HCT116 (cell line): ENCODE results near the gene PCP2. TPM values are rescaled to one million over a fixed set of nuclear protein-coding genes. Genes with fewer than 3 reads are reported as not detected.

Source experiments
- ATAC-seq: fragments of 200-7000 bp; cut with Tn5 transposase; 2 replicates; pipeline ENCODE4 v1.9.1; 2020; ENCODE audit warnings: mild to moderate bottlenecking, moderate library complexity
- BruUV-seq: library from RNA; stranded (reverse); fragments of 400-500 nt; replicated peaks from 2 replicates; lab custom pipeline; 2021; lab: Mats Ljungman, UMichigan
- CTCF ChIA-PET: fragments of 300-600 bp; sonication (Branson Sonifier 250); formaldehyde crosslinking; loops from one replicate; lab custom pipeline; 2021; ENCODE audit warnings: antibody characterized with exemption; lab: Charles Lee
- POLR2A ChIA-PET: fragments of 300-600, 350-600 bp; sonication (Branson Sonifier 250); formaldehyde crosslinking; loops from one replicate; lab custom pipeline; 2021; ENCODE audit warnings: antibody characterized with exemption; lab: Charles Lee
- RAD21 ChIA-PET, 2 experiments: fragments of 300-600 bp; sonication (Branson Sonifier 250); formaldehyde crosslinking; loops; one replicate each; lab custom pipeline; 2023; ENCODE audit warnings: low total read pairs in 2 of 2; ENCODE audit not compliant: uncharacterized antibody in 2 of 2, unreplicated experiment in 2 of 2, low non-redundant PET in 1 of 2; lab: Charles Lee
- DNase-seq: peaks from one replicate; pipeline ENCODE4 v3.0.0-alpha.2; 2010; ENCODE audit warnings: low read depth, low spot score
- H2AFZ ChIP-seq: fragments of 200-600 bp; shearing (Covaris generic), sonication (generic); 2 replicates; pipeline ENCODE4 v1.6.1; 2017; ENCODE audit warnings: low read depth, mixed run types, mixed read lengths, antibody characterized with exemption, low read length; ENCODE audit not compliant: poor library complexity, severe bottlenecking
- H3K27ac ChIP-seq: 2 replicates; pipeline ENCODE4 v1.5.1; 2012; ENCODE audit warnings: low read depth, low read length
- H3K27me3 ChIP-seq: fragments of 200-600 bp; sonication (generic); 2 replicates; pipeline ENCODE4 v1.6.1; 2016; ENCODE audit warnings: mixed run types, low read length, mixed read lengths; ENCODE audit not compliant: insufficient read depth
- H3K36me3 ChIP-seq, 2 experiments: fragments of 200-500 bp in 1 of 2; fragments of 200-600 bp in 1 of 2; sonication (Bioruptor generic) in 1 of 2; sonication (generic) in 1 of 2; 2 replicates each; pipeline versions ENCODE4 v1.5.1 to v1.6.1; 2014 to 2016; ENCODE audit warnings: low read length in 2 of 2, inconsistent platforms in 1 of 2, mixed read lengths in 1 of 2, mixed run types in 1 of 2; ENCODE audit not compliant: insufficient read depth in 2 of 2, control insufficient read depth in 1 of 2
- H3K4me1 ChIP-seq, 2 experiments: fragments of 200-600 bp in 1 of 2; sonication (generic) in 1 of 2; 2 replicates each; pipeline versions ENCODE4 v1.5.1 to v1.6.1; 2012 to 2017; ENCODE audit warnings: low read length in 2 of 2, inconsistent platforms in 1 of 2, mild to moderate bottlenecking in 1 of 2, mixed read lengths in 1 of 2, mixed run types in 1 of 2, moderate library complexity in 1 of 2; ENCODE audit not compliant: insufficient read depth in 2 of 2, control insufficient read depth in 1 of 2
- H3K4me2 ChIP-seq: fragments of 200-600 bp; sonication (generic); 2 replicates; pipeline ENCODE4 v1.6.1; 2017; ENCODE audit warnings: mixed run types, low read length, mixed read lengths
- H3K4me3 ChIP-seq, 2 experiments: fragments of 200-600 bp in 1 of 2; sonication (generic) in 1 of 2; replicated peaks in 1 of 2; 2 replicates each; pipeline ENCODE4 v1.5.1; 2011 to 2016; ENCODE audit warnings: low read length in 2 of 2, control low read depth in 1 of 2, low read depth in 1 of 2, mild to moderate bottlenecking in 1 of 2, mixed read lengths in 1 of 2, mixed run types in 1 of 2
- H3K79me2 ChIP-seq: fragments of 200-600 bp; sonication (generic); 2 replicates; pipeline ENCODE4 v1.6.1; 2017; ENCODE audit warnings: mild to moderate bottlenecking, mixed run types, low read length, moderate library complexity, mixed read lengths; ENCODE audit not compliant: insufficient read depth
- H3K9ac ChIP-seq: fragments of 200-600 bp; sonication (generic); 2 replicates; pipeline ENCODE4 v1.6.1; 2016; ENCODE audit warnings: low read length, mixed read lengths
- H3K9me2 ChIP-seq: fragments of 200-600 bp; sonication (generic), shearing (Covaris generic); 2 replicates; pipeline ENCODE4 v1.6.1; 2017; ENCODE audit warnings: mixed run types, mild to moderate bottlenecking, moderate library complexity; ENCODE audit not compliant: insufficient read depth
- H3K9me3 ChIP-seq, 2 experiments: fragments of 200-500 bp in 1 of 2; fragments of 200-600 bp in 1 of 2; sonication (Bioruptor generic) in 1 of 2; sonication (generic) in 1 of 2; 2 replicates each; pipeline ENCODE4 v1.6.1; 2014 to 2017; ENCODE audit warnings: low read length in 2 of 2, mixed read lengths in 2 of 2, inconsistent platforms in 1 of 2, low read depth in 1 of 2, mild to moderate bottlenecking in 1 of 2, mixed run types in 1 of 2, moderate library complexity in 1 of 2; ENCODE audit not compliant: control insufficient read depth in 1 of 2, insufficient read depth in 1 of 2
- H4K20me1 ChIP-seq: fragments of 200-600 bp; sonication (generic), shearing (Covaris generic); 2 replicates; pipeline ENCODE4 v1.6.1; 2017; ENCODE audit warnings: mixed run types, mild to moderate bottlenecking, moderate library complexity; ENCODE audit not compliant: insufficient read depth
- CBX3 ChIP-seq: IDR thresholded peaks from 2 replicates; pipeline ENCODE4 v1.6.1; 2012; ENCODE audit warnings: low read depth
- CEBPB ChIP-seq: IDR thresholded peaks from 2 replicates; pipeline ENCODE4 v1.6.1; 2012; ENCODE audit warnings: low read depth
- EGR1 ChIP-seq: IDR thresholded peaks from 2 replicates; pipeline ENCODE4 v1.6.1; 2012; ENCODE audit warnings: low read depth
- EZH2 ChIP-seq: fragments of 200-600 bp; sonication (generic); IDR thresholded peaks from 2 replicates; pipeline ENCODE4 v1.6.1; 2017; ENCODE audit warnings: antibody characterized with exemption, mixed run types
- FOSL1 ChIP-seq: IDR thresholded peaks from 2 replicates; pipeline ENCODE4 v1.6.1; 2012; ENCODE audit warnings: low read depth
- SP1 ChIP-seq: IDR thresholded peaks from 2 replicates; pipeline ENCODE4 v1.6.1; 2012; ENCODE audit warnings: low read depth
- SRF ChIP-seq: IDR thresholded peaks from 2 replicates; pipeline ENCODE4 v1.6.1; 2012; ENCODE audit warnings: low read depth
- YY1 ChIP-seq: IDR thresholded peaks from 2 replicates; pipeline ENCODE4 v1.6.1; 2011; ENCODE audit warnings: low read length, low read depth, moderate library complexity, mild to moderate bottlenecking; ENCODE audit not compliant: insufficient replicate concordance; ENCODE audit errors: extremely low read depth
- ZBTB33 ChIP-seq: IDR thresholded peaks from 2 replicates; pipeline ENCODE4 v1.6.1; 2011; ENCODE audit warnings: mild to moderate bottlenecking, low read length, moderate library complexity; ENCODE audit not compliant: insufficient replicate concordance; ENCODE audit errors: extremely low read depth
- ZFX ChIP-seq: fragments of 450-650 bp; IDR thresholded peaks from 2 replicates; pipeline ENCODE4 v1.6.1; 2017
- ZNF274 ChIP-seq: fragments of 200-500 bp; sonication (Bioruptor generic); IDR thresholded peaks from 2 replicates; pipeline ENCODE4 v1.6.1; 2014; ENCODE audit warnings: mild to moderate bottlenecking, low read depth, low read length, inconsistent platforms
- intact Hi-C: fragments of 100-400 bp; cut with micrococcal nuclease; formaldehyde crosslinking; loops from 2 replicates; pipeline ENCODE4 v1.10.0; 2022
- total RNA-seq: library from RNA; stranded (reverse); gene quantifications from one replicate; pipeline ENCODE4 v1.2.1, GENCODE V29; 2021; ENCODE audit not compliant: unreplicated experiment
- TF ChIP-seq, protein P1 (sequence below): IDR thresholded peaks from 2 replicates; pipeline ENCODE4 v1.6.1; 2012; ENCODE audit warnings: low read depth
- TF ChIP-seq, protein P2 (sequence below), 3 experiments: fragments of 200-600 bp in 1 of 3; sonication (generic) in 1 of 3; IDR thresholded peaks in 2 of 3; conservative IDR thresholded peaks in 1 of 3; 2 replicates each; pipeline ENCODE4 v1.5.1; 2012 to 2017; ENCODE audit warnings: low read depth in 2 of 3, low read length in 2 of 3, antibody characterized with exemption in 1 of 3, borderline replicate concordance in 1 of 3, control low read depth in 1 of 3, mild to moderate bottlenecking in 1 of 3, mixed read lengths in 1 of 3, mixed run types in 1 of 3, moderate library complexity in 1 of 3; ENCODE audit not compliant: insufficient read depth in 1 of 3

Gene PCP2
- total RNA-seq, 1 experiment from 2014 or later, result 0.32 TPM

DNA sequence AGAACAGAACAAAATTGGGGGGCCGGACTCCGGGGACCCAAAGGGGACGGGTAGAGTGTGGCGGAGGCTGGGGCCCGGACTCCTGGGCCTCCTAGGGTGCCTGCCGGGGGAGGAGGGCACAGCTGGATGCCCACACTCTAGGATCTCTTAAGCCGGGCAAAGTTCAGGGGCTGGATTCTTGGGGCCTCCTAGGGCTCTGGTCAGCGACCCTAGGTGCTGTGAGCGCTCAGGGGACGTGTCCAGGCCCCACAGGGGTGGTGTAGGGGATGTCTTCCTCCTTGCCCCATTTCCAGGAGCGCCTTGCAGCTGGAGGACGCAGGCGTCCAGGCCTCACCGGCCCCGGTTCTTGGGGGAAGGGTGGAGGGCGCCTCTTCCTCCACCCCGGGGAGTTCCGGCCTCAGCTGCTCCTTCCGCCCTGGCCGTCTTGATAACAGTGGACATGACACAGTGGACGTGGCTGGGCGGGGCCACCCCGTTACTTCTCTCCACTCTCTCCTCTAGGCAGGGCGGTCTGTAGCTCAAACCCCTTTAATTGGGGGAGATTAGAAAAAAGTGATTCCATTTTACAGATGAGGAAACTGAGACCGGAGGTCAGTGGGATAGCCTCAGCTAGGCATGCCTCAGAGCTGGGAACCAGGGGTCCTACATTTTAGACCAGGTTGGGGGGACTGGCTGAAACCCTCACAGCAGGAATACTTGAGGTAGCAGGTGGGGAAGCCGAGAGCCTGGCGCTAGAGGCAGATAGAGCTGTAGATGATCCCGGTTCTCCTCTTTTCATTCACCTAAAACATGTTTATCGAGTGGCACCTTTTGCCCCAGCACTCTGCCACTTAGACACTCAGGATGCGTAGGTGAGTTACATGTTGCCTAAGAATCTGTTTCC is 4.1 kb upstream of the PCP2 start (continued):
- TF ChIP-seq, protein P1, sequence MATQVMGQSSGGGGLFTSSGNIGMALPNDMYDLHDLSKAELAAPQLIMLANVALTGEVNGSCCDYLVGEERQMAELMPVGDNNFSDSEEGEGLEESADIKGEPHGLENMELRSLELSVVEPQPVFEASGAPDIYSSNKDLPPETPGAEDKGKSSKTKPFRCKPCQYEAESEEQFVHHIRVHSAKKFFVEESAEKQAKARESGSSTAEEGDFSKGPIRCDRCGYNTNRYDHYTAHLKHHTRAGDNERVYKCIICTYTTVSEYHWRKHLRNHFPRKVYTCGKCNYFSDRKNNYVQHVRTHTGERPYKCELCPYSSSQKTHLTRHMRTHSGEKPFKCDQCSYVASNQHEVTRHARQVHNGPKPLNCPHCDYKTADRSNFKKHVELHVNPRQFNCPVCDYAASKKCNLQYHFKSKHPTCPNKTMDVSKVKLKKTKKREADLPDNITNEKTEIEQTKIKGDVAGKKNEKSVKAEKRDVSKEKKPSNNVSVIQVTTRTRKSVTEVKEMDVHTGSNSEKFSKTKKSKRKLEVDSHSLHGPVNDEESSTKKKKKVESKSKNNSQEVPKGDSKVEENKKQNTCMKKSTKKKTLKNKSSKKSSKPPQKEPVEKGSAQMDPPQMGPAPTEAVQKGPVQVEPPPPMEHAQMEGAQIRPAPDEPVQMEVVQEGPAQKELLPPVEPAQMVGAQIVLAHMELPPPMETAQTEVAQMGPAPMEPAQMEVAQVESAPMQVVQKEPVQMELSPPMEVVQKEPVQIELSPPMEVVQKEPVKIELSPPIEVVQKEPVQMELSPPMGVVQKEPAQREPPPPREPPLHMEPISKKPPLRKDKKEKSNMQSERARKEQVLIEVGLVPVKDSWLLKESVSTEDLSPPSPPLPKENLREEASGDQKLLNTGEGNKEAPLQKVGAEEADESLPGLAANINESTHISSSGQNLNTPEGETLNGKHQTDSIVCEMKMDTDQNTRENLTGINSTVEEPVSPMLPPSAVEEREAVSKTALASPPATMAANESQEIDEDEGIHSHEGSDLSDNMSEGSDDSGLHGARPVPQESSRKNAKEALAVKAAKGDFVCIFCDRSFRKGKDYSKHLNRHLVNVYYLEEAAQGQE, result no peak
- TF ChIP-seq ZFX (peak; percentile 40; the same call in 1 of the 2 replicates), CEBPB (no peak)

- Histone ChIP-seq H3K4me2 (peak within 1 kb of the TSS; percentile 93), H3K79me2 (peaks cover 20% of the 10 kb centered on the region), H3K9ac (peak within 1 kb of the TSS; percentile 92), H3K36me3 (no peaks in the 10 kb centered on the region), H3K27me3 (no peaks in the 10 kb centered on the region), H4K20me1 (no peaks in the 10 kb centered on the region), H3K27ac (peak within 1 kb of the TSS; percentile 84), H3K9me3 (peaks cover 0 to 4% of the 10 kb centered on the region in 2 experiments; a peak in 1 of 4 replicates), H3K4me3 (peak within 1 kb of the TSS; percentile 94 to 97), H3K9me2 (no peaks in the 10 kb centered on the region), H3K4me1 (peaks cover 8 to 14% of the 10 kb centered on the region in 2 experiments; a peak in 3 of 4 replicates), H2AFZ (no peak within 1 kb of the TSS)
- intact Hi-C loops, result no loop called here
- ChIA-PET CTCF (interaction anchor here (1.1 to 1.5 kb wide), 3 partner anchors 44 to 217 kb away, joined by 3 to 6 read pairs (median 5); partner anchors contain the start of gene TRAPPC5), POLR2A (interaction anchor here (1.6 kb wide), 1 partner anchor 8 kb away, joined by 6 read pairs; the partner anchor contains the start of genes PET100 and XAB2), RAD21 (no interaction called here)
- ATAC-seq (peak; percentile 91), DNase-seq (peak; percentile 76)
- BruUV-seq, result no TSS peak
- TF ChIP-seq ZNF274 (no peak), CEBPB (no peak), FOSL1 (no peak), CBX3 (peak; percentile 100), EZH2 (no peak), YY1 (peak; percentile 92), EGR1 (no peak; the same call in 1 of the 2 replicates), SP1 (peak; percentile 56; the same call in 1 of the 2 replicates), SRF (no peak), ZBTB33 (no peak)
- TF ChIP-seq, protein P2, sequence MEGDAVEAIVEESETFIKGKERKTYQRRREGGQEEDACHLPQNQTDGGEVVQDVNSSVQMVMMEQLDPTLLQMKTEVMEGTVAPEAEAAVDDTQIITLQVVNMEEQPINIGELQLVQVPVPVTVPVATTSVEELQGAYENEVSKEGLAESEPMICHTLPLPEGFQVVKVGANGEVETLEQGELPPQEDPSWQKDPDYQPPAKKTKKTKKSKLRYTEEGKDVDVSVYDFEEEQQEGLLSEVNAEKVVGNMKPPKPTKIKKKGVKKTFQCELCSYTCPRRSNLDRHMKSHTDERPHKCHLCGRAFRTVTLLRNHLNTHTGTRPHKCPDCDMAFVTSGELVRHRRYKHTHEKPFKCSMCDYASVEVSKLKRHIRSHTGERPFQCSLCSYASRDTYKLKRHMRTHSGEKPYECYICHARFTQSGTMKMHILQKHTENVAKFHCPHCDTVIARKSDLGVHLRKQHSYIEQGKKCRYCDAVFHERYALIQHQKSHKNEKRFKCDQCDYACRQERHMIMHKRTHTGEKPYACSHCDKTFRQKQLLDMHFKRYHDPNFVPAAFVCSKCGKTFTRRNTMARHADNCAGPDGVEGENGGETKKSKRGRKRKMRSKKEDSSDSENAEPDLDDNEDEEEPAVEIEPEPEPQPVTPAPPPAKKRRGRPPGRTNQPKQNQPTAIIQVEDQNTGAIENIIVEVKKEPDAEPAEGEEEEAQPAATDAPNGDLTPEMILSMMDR (IDR thresholded peaks at IDR 0.05 in 2 of 3, conservative IDR thresholded peaks at IDR 0.05 in 1 of 3; ENCODE audit: borderline replicate concordance in 1 of 3, insufficient read depth in 1 of 3, low read depth in 2 of 3, low read length in 2 of 3), result peak in 1 of 3 experiments; percentile 22; a peak in 1 of 6 replicates
Measured at GRCh38 chr19:7636691-7637373, 3.3 kb upstream of the PCP2 start, which contains the start of gene STXBP2. Gene STXBP2, plus strand, starts transcription at chr19:7637110. Its CDS starts 40 bp downstream, at chr19:7637150.
